ENCODE results near the gene PSMD3.
"Not testable (repeated sequence)": the region's sequence is repeated elsewhere in the genome, so short reads cannot be mapped to it uniquely, and the experiment has no call there.

The PSMD3 gene
- 51.9 to 280 (median 90.0) reads per million in 9 experiments for total RNA-seq

DNA sequence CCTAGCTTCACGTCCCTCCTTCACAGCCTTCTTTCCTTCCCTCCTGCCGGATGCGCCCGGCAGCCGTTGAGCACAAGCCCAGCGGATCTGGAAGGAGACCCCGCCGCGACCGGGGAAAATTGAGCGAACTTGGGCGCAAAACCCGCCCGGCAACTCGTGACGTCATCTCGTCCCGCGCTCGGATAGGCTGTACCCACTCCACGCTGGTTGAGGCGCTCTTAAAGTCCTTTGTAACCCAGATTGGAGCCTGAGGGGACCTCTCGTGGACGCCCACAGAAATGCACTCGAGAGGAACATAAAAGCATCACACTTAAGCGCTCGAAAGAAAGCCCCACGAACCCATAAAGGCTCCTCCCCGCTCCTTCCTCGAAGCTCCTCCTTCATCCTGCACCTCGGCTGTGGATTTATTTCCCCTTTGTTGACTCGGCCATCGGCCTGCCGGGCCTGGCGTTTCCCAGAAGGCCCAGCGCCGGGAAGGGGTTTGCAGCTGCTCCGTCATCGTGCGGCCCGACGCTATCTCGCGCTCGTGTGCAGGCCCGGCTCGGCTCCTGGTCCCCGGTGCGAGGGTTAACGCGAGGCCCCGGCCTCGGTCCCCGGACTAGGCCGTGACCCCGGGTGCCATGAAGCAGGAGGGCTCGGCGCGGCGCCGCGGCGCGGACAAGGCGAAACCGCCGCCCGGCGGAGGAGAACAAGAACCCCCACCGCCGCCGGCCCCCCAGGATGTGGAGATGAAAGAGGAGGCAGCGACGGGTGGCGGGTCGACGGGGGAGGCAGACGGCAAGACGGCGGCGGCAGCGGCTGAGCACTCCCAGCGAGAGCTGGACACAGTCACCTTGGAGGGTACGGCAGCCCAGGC lies at the start of gene PSMD3:
TSS of gene PSMD3 (plus strand) at position 457 of the 856 bp plus-strand sequence. CDS start at position 621, 164 bp downstream.
- Mint-ChIP-seq H3K4me1 (ENCODE audit: low read depth in 2 of 2) (peaks cover 27 to 36% of the 10 kb centered on the region in 2 donors), H3K36me3 (ENCODE audit: insufficient read depth) (peaks cover 43% of the 10 kb centered on the region), H3K27me3 (peaks cover 0 to 4% of the 10 kb centered on the region in 2 donors), H3K9me3 (no peaks in the 10 kb centered on the region), H3K4me3 (peak within 1 kb of the TSS; percentile 89 to 96), H3K27ac (peak within 1 kb of the TSS; percentile 92 to 98)
- DNase-seq, result peak; percentile 97 to 98 (median 97)
- ATAC-seq (replicated peaks), result peak; percentile 89

DNA sequence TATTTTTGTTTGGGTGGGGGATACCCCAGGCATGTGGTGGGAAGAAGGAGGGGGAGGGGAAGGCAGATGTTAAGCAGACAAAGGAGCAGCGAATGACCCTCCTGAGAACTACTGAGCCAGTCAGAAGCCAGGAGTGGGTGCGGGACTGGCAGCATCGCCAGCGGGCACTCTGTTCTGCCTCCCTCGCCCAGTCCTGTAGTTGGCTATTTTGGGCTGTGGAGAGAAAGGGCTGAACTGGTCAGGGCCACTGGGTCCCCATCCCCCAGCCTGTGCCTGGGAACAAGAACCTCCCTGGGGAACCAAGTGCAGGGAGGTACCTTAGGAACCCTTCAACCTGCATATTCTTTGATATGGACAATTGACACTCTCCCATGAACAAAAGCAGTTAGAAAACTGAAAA lies 46.7 kb upstream of the PSMD3 start:
- DNase-seq (no peak), ATAC-seq (replicated peaks) (no peak)
- Mint-ChIP-seq H3K27ac (no peak overlapping the region), H3K4me1 (ENCODE audit: low read depth in 2 of 2) (no peaks in the 10 kb centered on the region), H3K27me3 (no peaks in the 10 kb centered on the region), H3K9me3 (no peaks in the 10 kb centered on the region), H3K4me3 (no peak overlapping the region), H3K36me3 (ENCODE audit: insufficient read depth) (peaks cover 2% of the 10 kb centered on the region)

DNA sequence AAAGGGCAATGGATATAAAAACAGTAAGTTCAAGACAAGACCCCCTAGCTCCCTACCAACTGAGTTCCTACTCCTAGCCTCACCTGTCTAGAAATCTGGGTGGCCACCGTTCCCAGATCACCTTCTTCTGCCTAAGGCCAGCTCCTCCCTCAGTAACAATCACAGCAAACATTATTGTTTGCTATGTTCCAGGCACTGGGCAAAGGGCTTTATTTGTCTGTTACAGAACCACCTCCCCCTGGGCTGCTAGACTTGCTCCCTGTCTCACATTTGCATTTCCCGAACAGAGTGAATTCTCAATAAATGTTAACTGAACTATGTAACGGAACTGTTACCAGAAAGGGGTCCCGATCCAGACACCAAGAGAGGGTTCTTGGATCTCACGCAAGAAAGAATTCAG lies 46.3 kb upstream of the PSMD3 start:
- no peak for DNase-seq
- H3K9me3 Mint-ChIP-seq, result no peaks in the 10 kb centered on the region
- H3K27me3 Mint-ChIP-seq, result no peaks in the 10 kb centered on the region
- peaks cover 2% of the 10 kb centered on the region for H3K36me3 Mint-ChIP-seq (ENCODE audit: insufficient read depth)
- peaks cover 0 to 2% of the 10 kb centered on the region in 2 donors for H3K4me1 Mint-ChIP-seq (ENCODE audit: low read depth in 2 of 2)
- no peak overlapping the region for H3K27ac Mint-ChIP-seq
- no peak for ATAC-seq (replicated peaks)
- H3K4me3 Mint-ChIP-seq, result no peak overlapping the region

DNA sequence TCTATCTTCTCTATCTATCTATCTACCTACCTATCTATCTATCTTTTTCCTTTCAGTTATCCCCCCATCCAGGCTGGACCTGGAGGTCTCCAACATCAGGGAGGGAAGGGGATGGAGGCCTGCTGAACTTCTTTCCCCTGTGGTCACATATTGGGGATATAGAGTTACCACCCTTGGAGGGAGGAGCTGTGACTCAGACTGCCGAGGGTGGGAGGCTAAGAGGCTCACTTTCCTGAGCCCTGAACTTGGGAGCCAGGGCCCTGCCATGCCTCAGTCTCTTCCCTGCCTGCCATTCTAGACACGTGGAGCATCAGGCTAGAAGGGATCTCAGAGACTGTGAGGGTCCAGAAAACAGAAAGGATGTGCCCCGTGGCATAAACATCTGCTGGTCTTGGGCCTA lies 44.7 kb upstream of the PSMD3 start:
- no peaks in the 10 kb centered on the region for H3K9me3 Mint-ChIP-seq
- H3K27me3 Mint-ChIP-seq, result no peaks in the 10 kb centered on the region
- H3K36me3 Mint-ChIP-seq (ENCODE audit: insufficient read depth), result peaks cover 2% of the 10 kb centered on the region
- H3K4me1 Mint-ChIP-seq (ENCODE audit: low read depth in 2 of 2), result peaks cover 0 to 7% of the 10 kb centered on the region in 2 donors
- H3K4me3 Mint-ChIP-seq, result no peak overlapping the region
- no peak overlapping the region for H3K27ac Mint-ChIP-seq
- DNase-seq, result no peak
- no peak for ATAC-seq (replicated peaks)

DNA sequence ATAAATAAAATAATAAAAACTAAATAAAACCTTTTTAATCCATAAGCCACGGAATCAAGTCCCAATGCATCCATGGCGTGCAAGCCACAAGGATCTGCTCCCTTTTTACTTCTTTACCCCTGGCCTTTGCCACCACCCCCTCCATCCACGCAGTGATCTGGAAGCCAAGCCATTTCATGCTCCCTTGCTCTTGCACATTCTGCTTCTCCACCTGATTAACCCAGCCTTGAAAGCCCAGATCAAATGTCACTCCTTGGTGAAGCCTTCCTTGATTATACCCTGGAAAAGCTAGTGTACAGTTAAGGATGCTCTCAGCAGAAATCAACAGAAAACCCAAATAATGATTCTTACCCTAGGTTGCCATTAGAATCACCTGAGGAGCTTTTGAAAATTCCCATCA lies 43.2 kb upstream of the PSMD3 start:
- H3K9me3 Mint-ChIP-seq, result no peaks in the 10 kb centered on the region
- H3K27me3 Mint-ChIP-seq, result peaks cover 2 to 7% of the 10 kb centered on the region in 2 donors
- no peak overlapping the region for H3K4me3 Mint-ChIP-seq
- H3K4me1 Mint-ChIP-seq (ENCODE audit: low read depth in 2 of 2), result peaks cover 0 to 7% of the 10 kb centered on the region in 2 donors
- H3K36me3 Mint-ChIP-seq (ENCODE audit: insufficient read depth), result peaks cover 2% of the 10 kb centered on the region
- ATAC-seq (replicated peaks) (no peak), DNase-seq (no peak)
- no peak overlapping the region for H3K27ac Mint-ChIP-seq

DNA sequence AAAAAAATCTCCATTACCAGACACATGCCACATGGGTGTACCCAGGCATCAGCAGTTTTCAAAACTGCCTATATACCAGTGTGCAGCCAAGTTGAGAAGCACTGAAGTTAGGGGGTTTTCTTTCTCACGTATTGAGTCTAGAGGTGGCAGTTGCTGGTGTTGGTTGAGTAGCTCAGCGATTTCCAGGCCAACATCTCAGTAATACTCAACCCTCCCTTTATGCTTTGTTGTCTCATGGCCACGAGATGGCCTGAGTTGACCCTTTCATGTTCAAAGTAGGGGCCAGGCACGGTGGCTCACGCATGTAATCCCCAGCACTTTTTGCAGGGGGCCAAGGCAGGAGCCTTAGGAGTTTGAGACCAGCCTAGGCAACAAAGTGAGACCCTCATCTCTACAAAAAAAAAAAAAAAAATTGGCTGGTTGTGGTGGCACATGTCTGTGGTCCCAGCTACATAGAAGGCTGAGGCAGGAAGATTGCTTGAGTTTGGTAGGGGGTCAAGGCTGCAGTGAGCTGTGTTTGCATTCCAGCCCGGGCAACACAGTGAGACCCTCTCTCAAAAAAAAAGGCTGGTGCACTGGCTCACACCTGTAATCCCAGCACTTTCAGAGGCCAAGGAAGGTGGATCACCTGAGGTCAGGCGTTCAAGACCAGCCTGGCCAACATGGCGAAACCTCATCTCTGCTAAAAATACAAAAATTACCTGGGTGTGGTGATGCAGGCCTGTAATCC lies 42.3 kb upstream of the PSMD3 start:
- Mint-ChIP-seq H3K4me1 (ENCODE audit: low read depth in 2 of 2) (peaks cover 0 to 7% of the 10 kb centered on the region in 2 donors), H3K9me3 (no peaks in the 10 kb centered on the region), H3K27ac (no peak overlapping the region), H3K36me3 (ENCODE audit: insufficient read depth) (peaks cover 2% of the 10 kb centered on the region), H3K27me3 (peaks cover 5 to 15% of the 10 kb centered on the region in 2 donors), H3K4me3 (no peak overlapping the region)
- ATAC-seq (replicated peaks) (no peak), DNase-seq (no peak)

DNA sequence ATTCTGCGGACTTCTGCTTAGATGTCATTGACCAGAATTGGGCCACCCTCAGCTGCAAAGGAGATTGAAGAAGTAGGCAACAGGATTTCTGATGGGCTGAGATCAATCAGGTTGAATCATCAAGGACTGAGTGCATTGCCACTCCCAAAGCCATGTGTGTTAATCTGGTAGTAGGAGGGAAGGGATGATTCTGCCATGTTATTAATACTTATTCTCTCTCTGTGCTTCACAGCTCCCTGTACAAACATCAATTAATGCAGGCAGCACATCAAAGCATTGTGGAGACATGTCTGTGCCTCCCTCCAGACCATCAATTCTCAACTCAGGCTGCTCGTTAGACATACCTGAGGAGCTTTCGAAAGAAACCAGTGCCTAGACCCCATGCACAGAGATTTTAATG lies 41.5 kb upstream of the PSMD3 start:
- no peak for ATAC-seq (replicated peaks)
- DNase-seq, result no peak
- H3K4me1 Mint-ChIP-seq (ENCODE audit: low read depth in 2 of 2), result peaks cover 0 to 7% of the 10 kb centered on the region in 2 donors
- H3K27ac Mint-ChIP-seq, result no peak overlapping the region
- peaks cover 5 to 15% of the 10 kb centered on the region in 2 donors for H3K27me3 Mint-ChIP-seq
- H3K9me3 Mint-ChIP-seq, result no peaks in the 10 kb centered on the region
- H3K4me3 Mint-ChIP-seq, result no peak overlapping the region
- H3K36me3 Mint-ChIP-seq (ENCODE audit: insufficient read depth), result peaks cover 2% of the 10 kb centered on the region

- Mint-ChIP-seq H3K27me3 (peaks cover 5 to 15% of the 10 kb centered on the region in 2 donors), H3K36me3 (ENCODE audit: insufficient read depth) (peaks cover 2% of the 10 kb centered on the region), H3K9me3 (no peaks in the 10 kb centered on the region), H3K4me3 (no peak overlapping the region), H3K27ac (no peak overlapping the region), H3K4me1 (ENCODE audit: low read depth in 2 of 2) (peaks cover 0 to 7% of the 10 kb centered on the region in 2 donors)
- no peak for DNase-seq
- ATAC-seq (replicated peaks), result peak; percentile 60
Observed at GRCh38 chr17:39939588-39940419, 40.8 kb upstream of the PSMD3 start.

DNA sequence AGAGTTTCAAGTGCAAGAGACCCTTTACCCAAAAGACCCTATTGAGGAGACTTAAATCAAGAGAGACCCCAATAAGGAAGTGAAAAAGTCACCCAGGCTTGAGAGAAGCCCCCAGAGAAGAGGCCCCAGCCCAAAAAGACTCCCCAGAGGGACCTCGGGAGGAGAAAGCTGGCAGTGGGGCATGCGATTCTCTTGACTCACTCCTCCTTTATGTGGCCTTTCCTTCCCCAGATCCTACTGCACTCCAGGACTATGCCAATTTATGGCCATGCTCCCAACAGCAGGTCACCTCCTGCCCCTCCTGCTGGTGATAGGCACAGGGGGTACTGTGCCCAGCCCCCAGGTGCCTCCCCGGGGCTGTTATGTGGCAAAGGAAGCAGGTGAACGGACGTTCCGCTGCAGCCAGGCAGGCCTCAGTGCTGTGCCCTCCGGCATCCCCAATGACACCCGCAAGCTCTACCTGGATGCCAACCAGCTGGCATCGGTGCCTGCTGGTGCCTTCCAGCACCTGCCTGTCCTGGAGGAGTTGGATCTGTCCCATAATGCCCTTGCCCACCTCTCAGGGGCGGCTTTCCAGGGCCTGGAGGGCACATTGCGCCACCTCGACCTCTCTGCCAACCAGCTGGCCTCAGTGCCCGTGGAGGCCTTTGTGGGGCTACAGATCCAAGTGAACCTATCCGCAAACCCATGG lies 36.8 kb upstream of the PSMD3 start:
- no peak for ATAC-seq (replicated peaks)
- peaks cover 0 to 7% of the 10 kb centered on the region in 2 donors for H3K4me1 Mint-ChIP-seq (ENCODE audit: low read depth in 2 of 2)
- no peaks in the 10 kb centered on the region for H3K36me3 Mint-ChIP-seq (ENCODE audit: insufficient read depth)
- peaks cover 5 to 15% of the 10 kb centered on the region in 2 donors for H3K27me3 Mint-ChIP-seq
- no peak overlapping the region for H3K4me3 Mint-ChIP-seq
- no peaks in the 10 kb centered on the region for H3K9me3 Mint-ChIP-seq
- no peak for DNase-seq
- H3K27ac Mint-ChIP-seq, result no peak overlapping the region

DNA sequence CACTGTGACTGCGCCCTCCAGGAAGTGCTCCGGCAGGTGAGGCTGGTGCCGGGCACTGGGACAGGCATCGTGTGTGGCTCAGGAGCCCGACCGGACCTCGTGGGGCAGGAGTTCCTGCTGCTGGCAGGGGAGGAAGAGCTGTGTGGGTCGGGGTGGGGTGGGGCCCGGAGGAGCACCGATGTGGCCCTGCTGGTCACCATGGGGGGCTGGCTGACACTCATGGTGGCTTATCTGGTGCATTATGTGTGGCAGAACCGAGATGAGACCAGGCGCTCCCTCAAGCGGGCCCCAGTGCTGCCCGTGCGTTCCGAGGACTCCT lies 36.3 kb upstream of the PSMD3 start:
- H3K27me3 Mint-ChIP-seq, result peaks cover 5 to 15% of the 10 kb centered on the region in 2 donors
- H3K36me3 Mint-ChIP-seq (ENCODE audit: insufficient read depth), result no peaks in the 10 kb centered on the region
- DNase-seq, result no peak
- ATAC-seq (replicated peaks), result no peak
- H3K4me3 Mint-ChIP-seq, result no peak overlapping the region
- H3K27ac Mint-ChIP-seq, result no peak overlapping the region
- H3K9me3 Mint-ChIP-seq, result no peaks in the 10 kb centered on the region
- H3K4me1 Mint-ChIP-seq (ENCODE audit: low read depth in 2 of 2), result peaks cover 0 to 4% of the 10 kb centered on the region in 2 donors

DNA sequence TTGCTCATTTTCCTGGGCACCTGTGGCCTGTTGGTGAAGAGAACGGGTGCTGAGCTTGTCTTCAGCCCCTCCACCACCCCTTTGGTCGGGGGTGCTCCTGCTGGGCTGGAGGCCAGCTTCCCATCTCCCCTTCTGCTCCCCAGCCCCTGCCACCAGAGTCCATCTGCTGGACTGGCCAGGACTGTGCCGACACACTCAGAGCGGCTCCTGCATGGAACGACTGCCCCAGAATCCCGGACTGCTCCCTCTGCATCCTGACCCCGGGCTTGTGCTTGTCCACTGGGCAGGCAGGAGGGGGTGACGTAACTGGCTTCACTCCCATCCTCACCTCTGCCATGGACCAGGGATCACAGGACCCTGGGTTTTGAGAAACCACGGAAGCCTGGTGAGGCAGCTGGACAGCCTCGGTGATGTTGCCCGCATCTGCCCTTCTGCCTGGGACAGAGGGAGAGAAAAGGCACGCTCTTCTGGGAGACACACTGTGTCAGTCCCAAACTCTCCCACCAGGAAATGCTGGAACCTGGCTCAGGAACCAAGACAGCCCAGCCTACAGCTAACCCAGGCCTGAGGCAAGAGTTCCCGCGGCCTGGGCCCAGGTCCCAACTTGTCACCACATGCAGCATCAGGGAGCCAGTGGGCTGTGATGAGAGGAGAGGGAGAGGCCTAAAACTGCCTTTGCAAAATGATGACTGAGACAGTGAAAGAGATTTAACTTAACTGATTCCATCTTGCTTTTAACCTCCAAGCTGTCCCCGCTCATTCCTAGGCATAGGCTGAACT lies 33.9 kb upstream of the PSMD3 start:
- Mint-ChIP-seq H3K27me3 (peaks cover 5 to 15% of the 10 kb centered on the region in 2 donors), H3K4me3 (no peak overlapping the region), H3K27ac (peak overlapping the region in 1 of 2 donors; percentile 64), H3K9me3 (no peaks in the 10 kb centered on the region), H3K36me3 (ENCODE audit: insufficient read depth) (no peaks in the 10 kb centered on the region), H3K4me1 (ENCODE audit: low read depth in 2 of 2) (peaks cover 0 to 1% of the 10 kb centered on the region in 2 donors)
- ATAC-seq (replicated peaks) (no peak), DNase-seq (no peak)

DNA sequence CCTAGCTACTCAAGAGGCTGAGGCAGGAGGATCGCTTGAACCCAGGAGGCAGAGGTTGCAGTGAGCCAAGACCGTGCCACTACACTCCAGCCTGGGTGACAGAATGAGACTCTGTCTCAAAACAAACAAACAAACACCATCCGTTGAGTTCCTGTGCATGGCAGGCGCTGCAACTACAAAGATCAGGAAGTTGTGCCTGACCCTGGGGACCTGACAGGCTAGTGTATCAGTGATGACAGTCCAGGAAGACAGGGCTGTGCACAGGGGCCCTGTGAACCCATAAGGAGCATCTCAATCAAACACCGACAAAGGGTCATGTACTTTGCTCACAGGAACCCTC lies 32.1 kb upstream of the PSMD3 start:
- ATAC-seq (replicated peaks); H3K4me1 Mint-ChIP-seq (ENCODE audit: low read depth in 2 of 2); H3K9me3 Mint-ChIP-seq; H3K4me3 Mint-ChIP-seq; DNase-seq; H3K27ac Mint-ChIP-seq; H3K27me3 Mint-ChIP-seq; H3K36me3 Mint-ChIP-seq (ENCODE audit: insufficient read depth): not testable (repeated sequence)
